ENCODE measurements around the gene TMCC1. TPM values are rescaled to one million over a fixed set of nuclear protein-coding genes. Genes with fewer than 3 reads are reported as not detected.

TMCC1 gene
- polyA plus RNA-seq, 1 of the 3 experiments (the other 2 are of a cell fraction): 7.2 TPM

GRCh38 chr3:129783470-129783869, 110.0 kb downstream of the TMCC1 start:
- 88% methylated on average over 1 of the region's 1 CpG for WGBS (ENCODE audit: low lambda C conversion rate)
- Histone ChIP-seq H3K27me3 (ENCODE audit: insufficient read depth) (no peaks in the 10 kb centered on the region), H3K79me2 (ENCODE audit: insufficient read depth) (no peaks in the 10 kb centered on the region; the same call in 1 of the 2 replicates), H3K4me3 (ENCODE audit: low read depth in 2 of 2, low read length in 1 of 2) (no peak overlapping the region), H3K4me1 (ENCODE audit: control insufficient read depth in 1 of 2, insufficient read depth in 2 of 2, low read depth in 1 of 2, low read length in 1 of 2) (no peaks in the 10 kb centered on the region; a peak in 1 of 4 replicates), H3K9ac (no peak overlapping the region), H4K20me1 (ENCODE audit: insufficient read depth) (no peaks in the 10 kb centered on the region), H3K9me2 (no peaks in the 10 kb centered on the region), H3K4me2 (no peak overlapping the region), H3K27ac (ENCODE audit: low read depth in 2 of 2, low read length in 1 of 2) (no peak overlapping the region), H3K9me3 (no peaks in the 10 kb centered on the region), H3F3A (replicated peaks; ENCODE audit: insufficient read depth) (no peaks in the 10 kb centered on the region), H3K36me3 (replicated peaks in 1 of 2; ENCODE audit: control insufficient read depth in 1 of 2, insufficient read depth in 2 of 2, low read length in 1 of 2) (no peaks in the 10 kb centered on the region), H2AFZ (ENCODE audit: low read depth) (no peak overlapping the region)
- DNase-seq: no peak
- ChIA-PET POLR2A (no interaction called here), CTCF (interaction anchor here (1.1 kb wide), 1 partner anchor 14 kb away, joined by 3 read pairs; no protein-coding TSS in a partner anchor)
- TF ChIP-seq RFX5 (IDR thresholded peaks at IDR 0.05; ENCODE audit: low read length): no peak
- no peak for TF ChIP-seq REST (IDR thresholded peaks at IDR 0.05; ENCODE audit: low read depth, low read length)
- no peak for TF ChIP-seq RAD21 (IDR thresholded peaks at IDR 0.05; ENCODE audit: low read length)
- TF ChIP-seq MEF2A (IDR thresholded peaks at IDR 0.05; ENCODE audit: borderline replicate concordance, low read depth): no peak
- TF ChIP-seq FOSL2 (IDR thresholded peaks at IDR 0.05; ENCODE audit: borderline replicate concordance, low read depth): no peak
- no peak for TF ChIP-seq SIN3A (IDR thresholded peaks at IDR 0.05; ENCODE audit: borderline replicate concordance, low read depth, low read length)
- no peak for TF ChIP-seq GATA2 (CRISPR knock-in tag; IDR thresholded peaks at IDR 0.05)
- no peak for TF ChIP-seq NRF1 (IDR thresholded peaks at IDR 0.05; ENCODE audit: low read depth, low read length)
- TF ChIP-seq RXRA (IDR thresholded peaks at IDR 0.05; ENCODE audit: borderline replicate concordance, low read depth): no peak
- TF ChIP-seq, protein P1, sequence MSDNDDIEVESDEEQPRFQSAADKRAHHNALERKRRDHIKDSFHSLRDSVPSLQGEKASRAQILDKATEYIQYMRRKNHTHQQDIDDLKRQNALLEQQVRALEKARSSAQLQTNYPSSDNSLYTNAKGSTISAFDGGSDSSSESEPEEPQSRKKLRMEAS (IDR thresholded peaks at IDR 0.05; ENCODE audit: low read depth): no peak
- no peak for TF ChIP-seq POLR2AphosphoS5 (IDR thresholded peaks at IDR 0.05; ENCODE audit: low read depth, low read length)
- TF ChIP-seq, protein P2, sequence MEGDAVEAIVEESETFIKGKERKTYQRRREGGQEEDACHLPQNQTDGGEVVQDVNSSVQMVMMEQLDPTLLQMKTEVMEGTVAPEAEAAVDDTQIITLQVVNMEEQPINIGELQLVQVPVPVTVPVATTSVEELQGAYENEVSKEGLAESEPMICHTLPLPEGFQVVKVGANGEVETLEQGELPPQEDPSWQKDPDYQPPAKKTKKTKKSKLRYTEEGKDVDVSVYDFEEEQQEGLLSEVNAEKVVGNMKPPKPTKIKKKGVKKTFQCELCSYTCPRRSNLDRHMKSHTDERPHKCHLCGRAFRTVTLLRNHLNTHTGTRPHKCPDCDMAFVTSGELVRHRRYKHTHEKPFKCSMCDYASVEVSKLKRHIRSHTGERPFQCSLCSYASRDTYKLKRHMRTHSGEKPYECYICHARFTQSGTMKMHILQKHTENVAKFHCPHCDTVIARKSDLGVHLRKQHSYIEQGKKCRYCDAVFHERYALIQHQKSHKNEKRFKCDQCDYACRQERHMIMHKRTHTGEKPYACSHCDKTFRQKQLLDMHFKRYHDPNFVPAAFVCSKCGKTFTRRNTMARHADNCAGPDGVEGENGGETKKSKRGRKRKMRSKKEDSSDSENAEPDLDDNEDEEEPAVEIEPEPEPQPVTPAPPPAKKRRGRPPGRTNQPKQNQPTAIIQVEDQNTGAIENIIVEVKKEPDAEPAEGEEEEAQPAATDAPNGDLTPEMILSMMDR (IDR thresholded peaks at IDR 0.05): no peak
- no peak for TF ChIP-seq TAF1 (IDR thresholded peaks at IDR 0.05; ENCODE audit: borderline replicate concordance, low read depth, low read length)
- TF ChIP-seq NFIC (IDR thresholded peaks at IDR 0.05; ENCODE audit: borderline replicate concordance): no peak
- no peak for TF ChIP-seq MXI1 (IDR thresholded peaks at IDR 0.05; ENCODE audit: low read depth, low read length)
- no peak for TF ChIP-seq SMC3 (IDR thresholded peaks at IDR 0.05; ENCODE audit: low read depth, low read length)
- TF ChIP-seq JUND (IDR thresholded peaks at IDR 0.05): no peak
- TF ChIP-seq ZBTB33 (IDR thresholded peaks at IDR 0.05; ENCODE audit: borderline replicate concordance, low read depth): no peak
- TF ChIP-seq FOXJ3 (CRISPR knock-in tag; IDR thresholded peaks at IDR 0.05): no peak
- no peak for TF ChIP-seq FOXM1 (IDR thresholded peaks at IDR 0.05; ENCODE audit: low read depth)
